GM12874 (cell line): ENCODE measurements around the gene PREX1.

Experiments
- CTCF ChIP-seq: IDR thresholded peaks from 2 replicates; pipeline ENCODE4 v1.5.1; 2011; ENCODE audit warnings: low read depth, mild to moderate bottlenecking, control low read depth, low read length, moderate library complexity; ENCODE audit not compliant: insufficient read depth

PREX1 gene

DNA sequence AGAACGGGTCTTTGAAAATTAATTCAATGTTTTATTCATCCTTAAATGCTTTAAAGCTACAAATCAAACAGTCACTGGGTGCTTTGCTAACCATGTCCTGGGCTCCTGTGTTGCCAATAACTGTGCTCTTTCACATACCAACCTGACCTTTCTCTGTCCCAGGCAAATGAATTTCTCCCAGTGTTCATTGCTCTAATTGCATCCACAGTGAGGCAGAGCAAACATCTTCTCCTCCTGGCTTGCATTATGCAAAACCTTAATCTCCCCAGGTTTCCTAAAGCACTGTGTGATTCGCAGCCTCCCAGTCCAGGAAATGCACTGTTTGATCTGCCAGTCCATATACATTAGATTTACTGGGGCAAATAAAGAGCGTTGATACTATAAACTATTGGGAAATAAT, 219.0 kb downstream of the PREX1 start:
- TF ChIP-seq CTCF, result no peak

GRCh38 chr20:48607544-48607865, 220.3 kb downstream of the PREX1 start:
- TF ChIP-seq CTCF, result no peak

DNA sequence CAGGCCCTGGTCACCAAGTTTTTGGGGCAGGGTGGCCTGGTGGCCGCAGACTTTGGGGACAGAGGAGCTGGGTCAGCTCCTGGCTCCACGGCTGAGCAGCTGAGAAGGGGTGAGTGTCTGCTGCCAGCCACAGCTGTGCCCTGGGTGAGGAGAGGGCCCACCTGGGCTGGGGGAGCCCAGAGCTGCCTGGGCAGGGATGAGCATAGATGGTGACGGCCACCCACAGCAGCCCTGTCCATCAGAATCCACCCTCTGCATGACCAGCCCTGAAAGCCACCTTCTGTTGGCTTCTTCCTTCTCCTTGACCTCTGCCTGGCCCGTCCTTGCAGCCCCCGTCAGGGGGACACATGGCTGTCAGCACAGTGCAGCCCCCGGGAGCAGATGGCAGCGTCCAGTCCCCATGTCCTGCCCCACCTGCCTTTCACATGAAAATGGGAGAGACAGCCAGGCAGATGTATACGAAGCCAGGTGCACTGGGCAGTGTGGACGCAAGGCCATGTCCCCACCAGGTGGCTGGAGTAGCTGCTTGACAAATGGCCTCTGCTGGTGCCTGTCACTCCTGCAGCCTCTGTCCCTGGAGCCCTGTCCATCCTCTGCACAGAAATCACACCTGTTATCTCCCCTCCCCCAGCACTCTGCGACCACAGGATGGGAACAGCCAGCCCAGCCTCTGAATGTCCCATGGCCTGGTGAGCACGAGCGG, 220.8 kb downstream of the PREX1 start:
- TF ChIP-seq CTCF, result no peak

DNA sequence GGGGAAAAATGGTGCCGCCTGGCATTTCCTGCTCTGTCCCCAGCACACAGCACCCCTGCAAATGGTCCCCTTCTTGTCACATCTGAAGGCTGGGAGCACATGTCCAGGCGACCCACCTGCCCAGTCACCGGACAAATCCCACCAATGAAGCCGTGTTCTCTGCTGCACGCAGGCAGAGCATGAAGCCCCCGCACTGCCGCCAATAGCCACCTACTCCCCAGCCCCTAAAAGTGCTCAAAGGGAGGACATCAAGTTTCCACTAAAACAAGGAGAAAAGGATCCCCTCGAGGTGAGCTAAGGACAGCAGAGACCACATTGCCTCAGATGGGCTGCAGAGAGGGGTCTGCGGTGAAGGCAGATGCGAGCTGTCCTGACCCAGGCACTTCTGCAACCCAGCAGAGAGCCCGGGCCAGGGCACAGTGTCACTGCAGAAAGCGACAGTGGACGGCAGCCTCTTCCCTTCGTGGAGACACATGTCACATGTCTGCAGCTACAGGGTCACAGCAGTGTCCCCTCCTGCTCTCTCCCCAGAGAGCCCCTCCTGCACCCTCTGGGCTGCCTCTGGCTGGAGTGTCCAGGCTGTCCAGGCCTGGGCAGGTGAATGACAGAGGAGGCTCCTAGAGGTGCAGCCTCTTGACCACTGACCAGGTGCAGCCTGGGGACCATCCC, 221.5 kb downstream of the PREX1 start:
- TF ChIP-seq CTCF, result no peak

DNA sequence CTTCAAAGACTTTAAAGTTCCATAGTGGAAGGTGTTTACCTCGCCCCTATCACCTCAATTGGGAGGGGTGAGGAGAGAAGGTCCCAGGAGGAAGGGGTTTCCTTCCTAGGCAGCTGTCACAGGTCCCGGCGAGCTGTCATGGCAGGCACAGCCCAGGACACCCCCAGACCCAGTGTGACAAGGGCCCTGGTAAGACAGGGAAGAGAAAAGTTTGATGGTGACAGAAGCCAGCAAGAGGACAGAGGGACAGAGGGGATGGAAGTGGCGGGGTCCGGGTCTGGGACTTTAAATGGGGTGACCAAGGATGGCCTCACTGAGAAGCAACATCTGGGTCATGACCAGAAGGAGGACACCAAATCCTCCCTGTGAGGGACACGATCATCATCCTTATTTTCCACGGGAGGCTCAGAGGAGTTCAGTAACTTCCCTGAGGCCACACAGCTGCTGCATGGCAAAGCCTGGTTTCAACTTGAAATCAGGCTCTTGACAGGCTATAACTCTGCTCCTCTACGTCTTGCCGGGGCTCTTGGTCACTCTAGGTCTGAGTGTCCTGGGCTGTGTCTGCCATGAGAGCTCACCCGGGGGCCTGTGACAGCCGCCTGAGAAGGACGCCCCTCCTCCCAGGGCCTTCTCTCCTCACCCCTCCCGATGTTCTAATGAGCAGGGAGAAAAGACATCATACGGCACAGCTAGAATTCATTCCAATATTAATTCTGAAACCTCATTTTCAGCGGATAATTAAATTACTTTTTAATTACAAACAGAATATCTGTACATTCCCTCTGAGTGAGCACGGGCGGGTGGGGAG, 222.2 kb downstream of the PREX1 start:
- no peak for TF ChIP-seq CTCF

GRCh38 chr20:48604936-48605335, 222.9 kb downstream of the PREX1 start:
- TF ChIP-seq CTCF, result no peak

DNA sequence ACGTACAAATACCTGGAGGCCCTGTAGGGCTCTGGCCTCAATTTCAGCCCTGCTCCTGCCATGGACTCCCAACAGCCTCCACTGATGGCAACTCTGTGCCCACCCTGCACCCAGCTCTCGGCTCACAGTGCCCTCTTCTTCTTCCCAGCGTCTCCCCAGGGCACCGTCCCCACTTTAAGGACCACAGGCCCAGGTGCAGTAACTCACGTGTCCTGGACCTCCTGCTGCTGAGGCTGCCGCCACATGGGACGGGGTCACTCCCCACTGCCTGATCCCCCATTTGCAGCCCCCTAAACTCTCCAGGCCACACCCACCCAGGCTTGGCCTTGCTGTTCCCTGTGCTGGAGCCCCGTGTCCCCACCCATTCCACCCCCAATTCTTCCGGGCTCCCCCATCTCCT, 223.4 kb downstream of the PREX1 start:
- no peak for TF ChIP-seq CTCF
